CD4-positive, alpha-beta T cell treated with Interleukin-4 for 1 hour (primary cell): ENCODE results near the gene SWT1.
"Not testable (repeated sequence)": the region's sequence is repeated elsewhere in the genome, so short reads cannot be mapped to it uniquely, and the experiment has no call there.

Experiments used
- DNase-seq, 2 donors: peaks; one replicate each; pipeline ENCODE4 v3.0.0-alpha.2; 2020 to 2022

The SWT1 gene

DNA sequence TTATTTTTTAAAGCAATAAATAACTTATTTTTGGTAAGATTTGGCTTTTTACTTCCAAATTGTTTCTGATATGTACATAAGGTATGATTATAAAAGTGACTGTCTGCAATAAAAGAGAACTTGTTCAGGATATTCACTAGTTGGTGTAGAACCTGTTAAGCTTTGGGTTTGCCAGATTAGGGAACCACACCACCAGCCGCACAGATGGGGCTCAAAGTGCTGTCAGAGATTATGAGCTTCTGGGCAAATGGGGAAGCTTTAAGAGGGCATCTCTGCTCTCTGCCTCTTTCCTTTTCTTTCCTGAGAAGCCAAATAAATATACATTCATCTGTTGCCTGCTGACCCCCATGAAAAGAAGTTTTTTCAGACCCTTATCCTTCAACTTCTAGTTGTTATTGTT is 134.7 kb downstream of the SWT1 start:
- DNase-seq, result peak in 1 of 2 donors; percentile 36

GRCh38 chr1:185292237-185292636 is 135.3 kb downstream of the SWT1 start:
- peak in 1 of 2 donors; percentile 40 for DNase-seq

DNA sequence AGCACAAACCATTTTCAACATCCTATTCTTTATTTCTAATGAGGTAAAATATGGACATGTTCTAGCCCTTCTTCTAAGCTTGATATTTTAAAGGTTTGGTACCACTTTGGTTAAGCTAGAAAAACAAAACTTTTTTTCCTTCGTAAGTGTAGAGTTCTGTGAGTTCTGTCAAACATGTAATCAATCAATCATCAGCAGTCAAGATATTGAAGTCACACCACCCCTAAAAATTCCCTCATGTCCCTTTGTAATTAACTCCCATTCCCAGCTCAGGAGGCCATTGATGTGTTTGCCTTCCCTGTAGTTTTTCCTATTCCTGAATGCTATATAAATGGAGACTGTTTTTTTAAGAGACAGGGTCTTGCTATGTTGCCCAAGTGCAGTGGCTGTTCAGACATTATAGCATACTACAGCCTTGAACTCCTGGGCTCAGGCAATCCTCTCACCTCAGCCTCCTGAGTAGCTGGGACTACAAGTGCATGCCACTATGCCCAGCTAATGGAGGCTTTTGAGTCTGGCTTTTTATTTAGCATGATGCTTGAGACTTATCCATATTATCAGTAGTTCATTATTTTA is 137.1 kb downstream of the SWT1 start:
- DNase-seq, result peak in 1 of 2 donors; percentile 10

DNA sequence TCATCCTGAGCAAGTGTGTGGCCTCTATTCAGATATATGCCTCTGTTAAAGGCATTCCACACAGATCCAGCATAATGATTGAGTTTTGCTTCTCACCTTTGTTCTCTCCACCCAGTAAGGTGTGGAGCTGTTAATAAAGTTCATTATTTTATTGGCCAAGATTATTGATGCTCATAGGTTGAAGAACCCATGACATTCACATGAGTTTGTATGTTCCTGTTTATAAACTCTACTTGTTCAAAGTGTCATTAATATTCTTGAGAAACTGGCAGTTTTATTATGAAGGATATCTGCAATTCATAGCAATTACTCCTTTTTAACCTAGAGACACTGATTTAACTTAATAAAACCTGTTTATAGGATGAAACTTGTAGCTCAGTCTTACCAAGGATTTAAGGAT is 138.1 kb downstream of the SWT1 start:
- DNase-seq, result no peak

- no peak for DNase-seq
Measured at GRCh38 chr1:185297982-185298381, 141.0 kb downstream of the SWT1 start.

DNA sequence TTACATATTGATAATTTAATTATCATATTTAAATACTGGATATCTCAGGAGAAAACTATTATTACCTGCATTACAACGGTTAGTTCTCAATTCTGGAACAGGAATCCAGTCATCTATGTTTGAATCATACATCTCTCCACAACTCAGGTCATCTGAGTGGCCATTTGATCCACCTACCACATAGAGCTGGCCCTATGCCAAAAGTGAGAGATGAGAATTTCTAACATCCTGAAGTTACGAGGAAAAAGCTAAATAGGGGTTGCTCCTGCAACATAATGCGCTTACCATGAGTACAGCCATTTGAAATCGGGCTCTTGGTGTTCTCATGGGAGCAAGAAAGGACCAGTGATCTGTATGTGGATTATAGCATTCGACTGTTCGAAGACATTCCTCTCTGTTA is 143.2 kb downstream of the SWT1 start:
- DNase-seq, result no peak

GRCh38 chr1:185305419-185305818 is 148.5 kb downstream of the SWT1 start:
- DNase-seq, result no peak

GRCh38 chr1:185308126-185308525 is 151.2 kb downstream of the SWT1 start:
- DNase-seq, result no peak

DNA sequence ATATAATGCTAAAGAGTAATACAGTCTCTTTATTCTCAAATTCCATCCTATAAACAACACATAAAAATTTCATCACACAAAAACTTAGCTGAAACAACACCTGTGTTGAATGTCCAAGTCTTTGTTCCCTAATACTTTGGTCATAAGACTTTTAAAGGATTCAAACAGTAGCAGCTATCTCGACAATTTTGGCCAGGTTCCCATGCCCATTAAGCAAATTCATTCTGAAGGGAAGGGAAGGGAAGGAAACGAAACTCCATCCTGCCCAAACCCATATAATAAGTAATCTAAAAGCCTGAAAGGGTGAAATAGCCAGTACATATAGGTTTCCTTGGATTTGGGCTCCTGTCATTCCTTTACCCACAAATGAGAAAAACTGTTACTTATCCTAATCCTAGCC is 152.6 kb downstream of the SWT1 start:
- DNase-seq, result no peak

DNA sequence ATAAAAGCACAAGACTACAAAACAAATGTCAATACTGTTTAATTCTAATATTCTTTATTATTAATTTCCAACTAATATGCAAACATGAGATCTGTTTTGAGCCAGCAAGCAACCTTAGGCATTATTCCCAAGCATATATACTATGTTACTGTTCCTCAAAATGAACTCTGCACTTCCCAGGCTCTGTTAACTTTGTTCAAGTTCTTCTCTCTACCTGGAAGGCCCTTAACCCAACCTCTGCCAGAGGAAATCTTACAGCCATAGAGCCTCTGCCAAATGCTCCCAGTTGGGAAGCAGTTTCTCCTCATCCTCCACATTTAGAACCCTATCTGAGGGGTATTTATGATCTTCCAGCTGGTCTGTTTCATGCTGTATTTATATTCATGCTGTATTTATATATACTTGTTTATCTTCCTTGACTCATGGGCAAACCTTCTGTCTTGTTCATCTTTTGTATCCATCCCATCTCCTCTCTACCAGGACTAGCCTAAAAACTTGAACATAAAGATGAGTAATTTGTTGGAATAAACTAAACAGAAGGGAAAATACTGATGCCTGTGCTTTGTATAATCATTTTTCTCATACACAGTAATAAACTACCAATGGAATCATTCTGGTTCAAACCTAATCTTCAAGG is 154.7 kb downstream of the SWT1 start:
- no peak for DNase-seq

DNA sequence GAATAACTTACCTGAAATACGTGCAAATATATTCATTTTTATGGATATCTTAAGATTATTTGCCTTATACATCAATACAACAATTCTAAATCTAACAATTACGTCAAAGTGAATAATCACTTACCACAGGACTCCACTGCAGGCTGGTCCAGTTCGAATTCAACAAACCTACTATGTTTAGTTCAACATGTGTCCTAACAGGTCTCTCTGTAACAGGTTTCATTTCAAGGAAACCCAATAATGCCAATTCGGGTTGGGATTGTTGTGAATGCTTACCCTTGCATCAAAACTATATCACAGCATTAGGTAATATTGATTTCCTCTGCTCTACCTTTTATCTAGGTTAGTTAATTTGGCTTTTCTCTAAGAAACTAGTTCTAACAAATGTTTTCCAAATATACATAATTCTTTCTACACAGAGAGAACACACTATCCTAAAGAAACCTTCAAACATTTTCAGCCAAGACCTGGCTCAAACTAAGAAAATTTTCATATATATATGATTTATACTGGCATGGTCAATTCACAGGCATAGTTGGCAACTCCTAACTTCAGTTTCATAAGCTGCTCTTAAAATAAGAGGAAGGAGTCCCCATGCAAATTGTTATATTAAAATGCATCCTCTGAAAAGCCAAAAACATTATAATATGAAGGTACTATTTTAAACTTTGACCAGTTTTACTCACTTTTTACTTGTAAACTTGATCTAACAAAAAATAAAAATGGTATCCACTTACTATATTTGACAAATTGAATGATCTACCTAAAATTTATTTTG is 155.6 kb downstream of the SWT1 start:
- DNase-seq, result no peak

- no peak for DNase-seq
Measured at GRCh38 chr1:185314411-185314810, 157.4 kb downstream of the SWT1 start.

DNA sequence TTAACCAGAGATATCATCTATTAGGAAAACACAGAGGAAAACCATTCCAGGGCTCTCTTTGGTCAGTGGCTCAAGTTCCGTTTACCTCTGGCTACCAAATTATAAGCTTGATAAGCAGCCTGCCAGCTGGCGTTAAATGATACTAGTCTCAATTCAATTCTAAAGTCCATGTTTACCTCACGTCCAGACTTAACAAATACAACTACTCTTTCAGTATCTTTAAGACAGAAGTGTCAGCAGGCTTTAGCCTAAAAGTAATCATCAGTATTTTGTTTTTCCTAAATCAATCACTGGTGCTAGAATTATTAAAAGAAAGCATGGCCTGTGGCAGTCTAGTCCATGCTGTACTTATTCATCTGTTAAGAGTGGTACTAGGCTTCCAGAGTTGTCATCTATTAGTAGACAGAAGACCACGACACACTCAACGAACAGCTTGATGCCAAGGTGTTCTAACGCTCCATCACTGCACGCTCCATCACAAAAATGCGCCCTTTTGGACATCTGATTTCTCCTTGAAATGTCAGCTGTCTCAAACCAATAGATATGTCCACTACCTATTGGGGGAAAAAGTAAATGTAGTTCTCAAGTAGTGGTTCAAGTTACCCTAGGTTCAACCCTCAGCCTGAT is 158.6 kb downstream of the SWT1 start:
- DNase-seq, result no peak

- DNase-seq, result peak; percentile 89 to 91
Measured at GRCh38 chr1:185316163-185317033, 159.4 kb downstream of the SWT1 start.

GRCh38 chr1:185317034-185317885 is 160.3 kb downstream of the SWT1 start, which contains the start of gene IVNS1ABP:
IVNS1ABP (minus strand) TSS chr1:185317243; CDS start chr1:185309493, 7,750 bp downstream.
- DNase-seq, result peak; percentile 98

GRCh38 chr1:185317886-185318310 is 160.9 kb downstream of the SWT1 start:
- peak; percentile 84 to 86 for DNase-seq

DNA sequence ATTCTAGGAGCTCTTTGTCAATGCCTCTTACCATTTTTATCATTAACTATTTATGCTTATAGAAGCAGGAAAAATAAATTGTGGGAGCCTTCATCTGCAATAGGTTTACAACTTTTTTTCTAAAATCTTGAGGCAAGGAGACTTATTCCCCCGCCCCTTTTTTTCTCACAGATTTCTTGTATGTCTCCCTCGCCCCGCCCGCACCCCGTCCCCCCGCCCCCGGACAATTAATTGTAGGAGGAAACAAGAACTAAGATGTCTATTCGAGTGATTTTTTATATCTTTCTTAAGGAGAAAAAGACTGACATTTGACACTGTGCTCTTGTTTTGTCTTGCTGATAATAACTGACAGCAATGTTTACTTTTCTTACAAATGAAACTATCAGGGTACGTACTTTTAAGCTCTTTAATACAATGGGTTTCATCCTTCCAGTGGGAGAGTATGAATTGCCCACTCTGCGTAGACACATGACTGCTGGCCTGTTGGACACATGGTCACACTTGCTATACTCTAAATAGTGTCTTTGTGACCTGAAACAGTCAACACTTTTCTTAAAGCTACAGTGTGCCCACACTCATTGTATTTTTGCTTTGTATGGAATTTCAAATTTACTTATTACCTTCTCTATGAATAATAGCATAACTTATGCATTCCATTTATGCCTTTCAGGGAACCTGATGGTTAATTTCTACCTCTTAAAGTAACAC is 161.6 kb downstream of the SWT1 start:
- no peak for DNase-seq

DNA sequence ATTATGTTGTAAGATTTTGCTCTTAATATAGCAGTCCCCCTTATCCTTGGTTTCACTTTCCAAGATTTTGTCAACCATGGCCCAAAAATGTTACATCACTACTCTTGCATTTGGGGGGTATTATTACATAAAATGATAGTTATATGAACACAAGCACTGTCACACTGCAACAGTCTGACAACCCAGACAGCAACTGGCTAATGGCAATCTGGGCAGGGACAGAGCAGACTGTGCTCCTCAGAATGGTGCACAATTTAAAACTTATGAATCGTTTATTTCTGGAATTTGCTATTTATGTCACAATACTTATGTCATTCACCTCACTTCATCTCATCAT is 162.1 kb downstream of the SWT1 start:
- no peak for DNase-seq

GRCh38 chr1:185321104-185321503 is 164.1 kb downstream of the SWT1 start:
- DNase-seq, result not testable (repeated sequence)

- not testable (repeated sequence) for DNase-seq
Measured at GRCh38 chr1:185321653-185322221, 164.8 kb downstream of the SWT1 start.

DNA sequence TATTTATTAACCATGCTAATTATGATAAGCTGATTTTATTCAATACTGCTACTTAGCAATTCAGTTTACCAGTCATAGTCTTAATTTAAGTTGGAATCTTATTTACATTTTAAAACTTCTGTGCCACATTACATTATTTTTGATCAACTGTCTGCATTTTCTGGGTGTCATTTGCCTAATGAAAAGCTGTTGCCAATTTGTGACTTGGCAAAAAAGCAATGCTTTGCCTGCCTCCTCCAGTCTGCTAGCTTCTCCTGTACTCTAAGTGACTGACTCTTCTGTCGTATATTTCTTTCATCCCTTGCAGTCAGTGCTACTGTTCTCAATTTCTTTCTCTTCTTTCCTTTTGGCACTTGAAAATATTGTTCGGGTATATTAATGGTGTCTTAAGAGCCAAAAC is 165.7 kb downstream of the SWT1 start:
- no peak for DNase-seq
